Fibroblast of peridontal ligament (primary cell): ENCODE measurements around the gene MAP2K1.

Experiments
- DNase-seq: peaks from one replicate; pipeline ENCODE4 v3.0.0-alpha.2; 2010; ENCODE audit errors: extremely low read depth

Gene MAP2K1

GRCh38 chr15:66504563-66505429 is 118.1 kb downstream of the MAP2K1 start, which contains the start of the genes RPL4 and ZWILCH:
Gene RPL4, minus strand, starts transcription at chr15:66504855. Its CDS starts 65 bp downstream, at chr15:66504790.
Gene ZWILCH, plus strand, starts transcription at chr15:66505326. Its CDS starts 13 bp downstream, at chr15:66505339.
- DNase-seq: peak; percentile 94

- DNase-seq: no peak
Observed at GRCh38 chr15:66505430-66505811, 118.7 kb downstream of the MAP2K1 start.

GRCh38 chr15:66505818-66506217 is 119.1 kb downstream of the MAP2K1 start:
- DNase-seq: no peak

GRCh38 chr15:66508293-66508883 is 121.7 kb downstream of the MAP2K1 start:
- no peak for DNase-seq

- no peak for DNase-seq
Observed at GRCh38 chr15:66514586-66514985, 127.9 kb downstream of the MAP2K1 start.

- DNase-seq: no peak
Observed at GRCh38 chr15:66515901-66516322, 129.2 kb downstream of the MAP2K1 start.

- DNase-seq: no peak
Observed at GRCh38 chr15:66523926-66524325, 137.2 kb downstream of the MAP2K1 start.

GRCh38 chr15:66524838-66525237 is 138.1 kb downstream of the MAP2K1 start:
- no peak for DNase-seq

GRCh38 chr15:66535056-66535455 is 148.3 kb downstream of the MAP2K1 start:
- no peak for DNase-seq
